HG02798 (cell line): ENCODE measurements around the gene GABRQ.

Experiments used
- ATAC-seq: cut with Tn5 transposase; IDR thresholded peaks from one replicate; pipeline ENCODE4 v1.9.1; 2021; ENCODE audit warnings: mild to moderate bottlenecking; ENCODE audit not compliant: unreplicated experiment, poor library complexity

The GABRQ gene

DNA sequence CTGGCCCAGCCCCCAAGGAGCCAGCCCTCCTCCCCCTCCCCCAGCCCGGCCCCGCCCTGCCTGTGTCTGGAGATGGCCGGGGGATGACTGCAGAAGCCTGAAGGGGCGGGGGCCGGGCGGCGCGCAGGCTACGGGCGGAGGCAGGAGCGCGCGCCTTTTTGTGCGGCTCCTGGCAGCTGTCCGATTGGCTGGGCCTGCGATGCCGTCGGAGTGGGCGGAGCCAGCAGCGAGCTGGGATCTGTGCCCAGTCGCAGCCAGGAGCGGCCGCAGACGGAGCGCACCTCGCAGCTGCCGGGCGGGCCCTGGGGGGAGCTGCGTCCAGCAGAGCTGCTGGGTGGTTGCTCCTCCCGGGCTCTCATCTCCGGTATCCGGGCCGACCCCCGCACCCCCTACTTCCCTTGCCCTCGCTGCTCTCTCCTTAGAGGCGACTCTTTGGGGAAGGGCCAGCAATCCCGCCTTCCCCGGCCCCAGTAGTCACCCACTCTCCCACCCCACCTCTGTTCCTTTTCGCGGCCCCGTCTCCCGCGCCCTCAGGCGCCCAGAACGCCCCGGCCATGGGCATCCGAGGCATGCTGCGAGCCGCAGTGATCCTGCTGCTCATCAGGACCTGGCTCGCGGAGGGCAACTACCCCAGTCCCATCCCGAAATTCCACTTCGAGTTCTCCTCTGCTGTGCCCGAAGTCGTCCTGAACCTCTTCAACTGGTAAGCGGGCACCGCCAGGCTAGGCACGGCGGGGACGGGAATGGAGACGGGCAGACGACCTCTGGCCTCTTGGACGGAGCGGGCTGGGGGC is at the start of gene GABRQ:
GABRQ (plus strand) TSS at position 247 of the 794 bp plus-strand sequence; CDS start at position 555, 308 bp downstream.
- no peak for ATAC-seq

DNA sequence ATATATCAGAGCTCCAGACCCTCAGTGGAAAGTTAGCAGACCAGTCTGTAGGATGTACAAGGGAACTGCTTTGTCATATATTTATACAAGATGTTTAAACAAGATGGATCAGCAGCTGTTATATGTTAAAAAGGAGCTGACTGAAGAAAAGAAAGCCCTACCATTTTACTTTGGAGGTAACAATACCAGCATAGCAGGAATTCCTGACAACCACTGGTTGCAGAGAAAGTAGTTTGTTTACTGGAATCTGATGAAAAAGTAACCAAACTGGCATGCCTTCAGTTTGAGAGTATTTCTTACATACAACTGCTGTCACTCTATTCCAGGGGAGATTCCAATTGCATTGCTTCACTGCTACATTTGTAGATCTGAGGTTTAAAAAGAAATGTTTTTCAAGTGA is 49.5 kb upstream of the GABRQ start:
- ATAC-seq = no peak

DNA sequence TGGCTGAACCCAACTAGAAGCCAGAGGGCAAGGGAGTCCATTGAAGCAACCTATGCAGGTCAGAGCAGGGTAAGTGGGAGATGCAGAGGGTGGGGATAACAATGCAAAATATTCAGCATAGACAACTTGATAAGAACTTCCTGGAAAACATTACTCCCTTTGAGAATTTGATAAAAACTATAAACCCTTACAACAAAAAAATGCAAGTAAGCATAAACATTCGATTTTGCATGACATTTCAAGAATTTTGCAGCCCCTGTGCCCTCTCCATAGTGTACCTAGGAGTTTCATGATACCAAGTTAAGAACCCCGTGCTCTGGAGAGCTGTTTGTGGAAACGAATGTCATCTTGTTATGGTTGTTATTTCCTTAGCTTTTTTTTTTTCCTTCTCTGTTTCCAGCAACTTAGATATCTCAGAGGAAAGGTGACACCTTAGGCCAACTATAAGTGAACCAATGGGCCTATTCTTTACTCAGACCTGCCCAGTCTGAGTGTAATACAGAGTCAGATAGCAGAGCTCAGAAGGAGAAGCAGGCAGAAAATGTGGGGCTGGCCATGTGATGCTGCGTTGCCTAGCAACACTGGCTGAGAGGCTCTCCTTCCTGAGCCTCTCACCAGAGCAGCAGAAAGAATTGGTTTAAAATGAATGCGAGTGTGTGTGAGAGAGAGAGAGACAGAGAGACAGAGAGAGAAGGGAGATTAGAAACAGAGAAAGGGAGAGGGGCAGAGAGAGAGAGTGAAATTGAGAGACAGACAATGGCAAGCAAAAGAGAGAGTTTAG is 36.7 kb upstream of the GABRQ start:
- ATAC-seq = no peak

DNA sequence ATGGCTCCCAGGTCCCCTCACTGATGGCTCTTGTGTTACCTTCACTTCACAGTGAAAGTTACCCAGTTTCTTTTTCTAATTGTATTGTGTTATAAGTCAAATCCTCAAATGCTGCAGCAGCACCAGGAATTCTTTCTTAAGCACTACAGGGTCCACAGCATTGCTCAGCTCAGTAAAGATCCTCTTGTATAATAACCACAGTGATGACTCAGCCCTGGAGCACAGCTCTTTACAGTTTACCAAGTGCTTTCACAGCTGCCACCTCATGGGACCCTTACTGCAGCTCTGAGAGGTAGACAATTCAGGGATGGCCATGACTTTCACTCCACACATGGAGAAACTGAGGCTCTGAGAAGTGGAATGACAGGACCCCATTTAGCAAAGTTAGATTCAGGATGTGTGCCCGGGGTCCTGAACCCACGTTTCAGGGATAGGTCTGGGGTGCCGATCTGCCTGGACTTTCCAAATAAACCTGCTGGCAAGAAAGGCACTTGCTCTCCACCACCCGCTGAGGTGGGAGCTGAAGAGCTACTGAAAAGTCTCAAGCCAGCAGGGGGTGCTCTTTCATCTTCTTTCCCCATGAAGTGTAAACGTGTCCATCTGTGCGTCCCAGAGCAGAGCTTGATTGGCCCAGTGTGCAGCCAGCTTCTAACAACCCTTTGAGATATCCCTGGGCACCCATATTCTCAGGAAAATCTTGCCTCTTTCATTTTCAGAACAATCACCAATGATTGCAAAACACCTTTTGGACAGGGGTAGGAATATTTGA is 35.7 kb upstream of the GABRQ start:
- no peak for ATAC-seq

DNA sequence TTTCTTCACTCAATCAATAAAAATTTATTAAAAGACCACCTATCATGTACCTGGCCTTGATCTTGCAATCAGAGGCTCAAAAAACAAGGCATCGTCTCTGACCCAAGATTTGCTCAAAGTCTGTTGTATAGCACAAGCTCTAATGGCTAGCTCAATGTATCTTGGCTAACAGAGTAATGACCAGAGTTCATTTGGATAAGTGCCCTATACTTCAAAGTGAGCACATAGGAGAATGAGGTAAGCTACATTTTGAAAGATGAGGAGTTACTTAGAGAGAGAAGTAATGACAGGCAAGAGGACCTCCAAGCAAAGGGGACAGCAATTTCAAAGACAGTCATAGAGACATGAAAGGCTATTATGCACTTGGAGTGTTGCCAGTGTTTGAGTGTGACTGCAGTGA is 22.9 kb upstream of the GABRQ start:
- ATAC-seq = no peak

DNA sequence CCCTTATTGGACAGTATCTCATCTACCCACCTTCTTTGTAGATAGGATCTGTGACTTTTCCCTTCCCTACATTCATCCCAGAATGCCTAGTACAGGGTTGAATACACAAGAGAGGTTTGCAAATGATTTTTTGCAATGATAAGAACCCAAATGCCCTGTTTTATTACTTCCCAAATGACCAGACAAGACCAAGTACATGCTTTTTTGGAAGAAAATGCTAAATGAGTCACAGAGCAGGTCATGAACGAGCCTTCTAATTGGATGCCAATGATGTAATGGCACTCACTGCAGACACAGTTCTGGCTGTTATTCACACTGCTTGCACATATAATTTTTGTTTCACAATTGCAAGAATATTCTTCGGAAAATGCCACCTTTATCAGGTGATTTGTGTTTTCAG is 17.8 kb upstream of the GABRQ start:
- no peak for ATAC-seq

DNA sequence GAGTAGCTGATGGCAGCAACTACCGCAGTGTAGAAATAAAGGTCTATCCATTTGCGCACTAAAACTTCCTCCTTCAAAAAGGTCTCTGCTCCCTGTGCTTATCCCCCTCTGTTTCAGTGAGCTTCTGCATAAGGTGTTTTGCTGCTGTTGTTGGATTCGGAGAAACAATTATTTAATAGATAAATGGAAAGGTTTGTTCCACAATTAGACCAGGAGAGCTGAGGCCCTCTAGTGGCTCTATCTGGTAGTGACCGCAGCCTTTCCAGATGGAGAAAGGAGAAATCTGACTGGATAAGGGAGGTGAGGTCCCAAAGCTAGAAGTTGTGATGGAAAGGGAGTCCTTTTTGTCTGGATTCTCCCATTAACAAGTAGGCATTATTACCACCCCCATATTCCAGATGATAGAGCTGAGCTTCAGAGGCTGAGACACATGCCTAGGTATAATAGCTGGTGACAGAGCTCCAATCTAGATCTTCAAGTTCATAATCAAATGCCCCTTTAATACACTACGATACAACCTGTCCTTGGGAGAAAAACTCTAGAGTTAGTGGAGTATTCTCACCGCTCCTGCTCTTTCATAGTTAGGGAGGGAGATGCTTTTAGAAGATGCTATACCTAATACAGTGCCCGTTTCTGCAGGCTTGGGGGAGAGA is 5.1 kb upstream of the GABRQ start:
- ATAC-seq = no peak

DNA sequence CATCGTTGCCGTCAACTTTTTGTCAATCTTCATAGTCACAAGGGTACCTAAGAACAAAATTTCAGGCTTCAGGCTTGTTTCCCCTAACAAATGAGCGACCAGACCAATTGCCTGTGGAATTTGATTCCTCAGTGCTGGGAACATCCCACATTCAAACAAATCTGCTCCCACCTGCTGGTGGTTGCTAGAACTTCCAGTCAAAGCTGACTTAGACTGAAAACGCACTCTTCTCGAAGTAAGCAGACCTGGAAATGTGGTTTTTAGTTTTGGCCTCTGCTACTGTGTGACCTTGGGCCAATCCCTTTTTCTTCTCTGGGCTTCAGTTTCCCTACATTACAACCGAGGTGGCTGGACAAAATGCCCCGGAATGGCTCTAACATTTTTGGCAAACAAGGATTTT is 1.8 kb upstream of the GABRQ start:
- ATAC-seq = no peak

DNA sequence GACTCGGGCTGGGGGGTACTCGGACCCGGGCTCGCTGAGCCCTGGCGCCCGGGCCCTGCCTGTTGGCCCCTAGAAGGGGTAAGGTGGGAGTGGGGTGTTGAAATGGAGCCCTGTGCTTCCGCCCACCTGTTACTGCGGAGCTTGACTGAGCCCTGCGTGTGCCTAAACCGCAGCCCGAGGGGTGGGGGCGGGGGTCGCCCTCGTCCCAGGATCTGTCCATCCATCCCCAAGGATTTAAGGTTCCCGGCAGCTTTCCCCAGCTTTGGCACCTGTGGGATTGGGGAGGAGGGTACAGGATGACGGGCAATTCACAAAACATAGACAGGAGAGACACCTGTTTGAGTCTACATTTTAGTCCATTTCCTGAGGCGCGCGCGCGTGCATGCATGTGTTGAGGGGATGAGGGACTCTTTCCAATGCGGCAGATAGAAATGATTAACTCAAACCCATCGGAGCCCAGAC is 779 bp downstream of the GABRQ start:
- no peak for ATAC-seq

DNA sequence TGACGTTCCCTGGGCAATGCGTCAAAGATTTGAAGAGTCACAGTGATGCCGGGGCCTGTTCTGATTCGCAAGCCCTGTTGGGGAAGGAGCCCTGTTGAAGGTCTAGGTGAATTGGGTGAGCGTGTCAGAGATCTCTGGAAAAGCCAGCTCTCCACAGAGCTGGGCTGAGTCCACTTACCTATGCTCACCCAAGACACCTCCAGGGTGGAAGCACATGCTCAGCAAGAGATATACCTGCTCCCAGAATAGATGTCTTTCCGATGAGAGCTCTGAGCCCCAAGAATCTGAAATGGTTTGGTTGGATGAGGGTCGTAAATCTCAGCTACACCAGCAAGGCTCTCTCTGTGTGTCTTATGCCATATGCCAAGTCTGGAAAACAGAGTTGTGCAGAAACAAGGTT is 1.7 kb downstream of the GABRQ start:
- ATAC-seq = no peak

DNA sequence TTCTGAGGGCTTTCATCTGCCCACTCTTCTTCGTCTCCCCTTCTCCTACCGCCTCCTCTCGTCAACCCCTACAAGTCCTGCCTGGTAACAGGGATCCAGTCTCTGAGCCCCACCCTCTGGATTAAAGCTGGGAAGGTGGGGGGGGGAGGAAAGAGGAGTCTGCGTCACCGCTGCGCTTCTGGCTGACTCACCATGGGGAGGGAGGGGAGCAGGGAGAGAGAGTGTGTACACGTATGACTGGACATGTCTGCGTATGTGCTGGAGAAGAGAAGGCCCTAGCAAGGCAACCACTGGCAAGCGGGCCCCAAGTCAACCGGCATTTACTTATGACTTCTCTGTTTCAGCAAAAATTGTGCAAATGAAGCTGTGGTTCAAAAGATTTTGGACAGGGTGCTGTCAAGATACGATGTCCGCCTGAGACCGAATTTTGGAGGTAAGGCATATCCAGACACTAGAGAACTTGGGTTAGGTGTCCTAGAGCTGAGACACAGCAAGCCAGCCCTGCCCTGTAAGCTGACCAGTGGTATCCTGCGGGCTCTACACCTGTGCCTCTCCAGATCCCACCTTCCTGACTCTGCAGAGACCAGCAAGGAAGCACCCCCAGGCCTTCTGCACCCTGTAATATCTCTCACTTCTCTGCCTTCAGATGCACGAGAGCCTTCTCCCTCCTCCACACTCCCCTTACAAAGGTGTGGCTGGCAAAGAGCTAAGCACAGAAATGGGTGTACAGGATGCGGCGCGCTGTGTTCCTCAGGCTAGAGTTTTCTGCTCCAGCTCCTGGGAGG is 2.5 kb downstream of the GABRQ start:
- no peak for ATAC-seq

DNA sequence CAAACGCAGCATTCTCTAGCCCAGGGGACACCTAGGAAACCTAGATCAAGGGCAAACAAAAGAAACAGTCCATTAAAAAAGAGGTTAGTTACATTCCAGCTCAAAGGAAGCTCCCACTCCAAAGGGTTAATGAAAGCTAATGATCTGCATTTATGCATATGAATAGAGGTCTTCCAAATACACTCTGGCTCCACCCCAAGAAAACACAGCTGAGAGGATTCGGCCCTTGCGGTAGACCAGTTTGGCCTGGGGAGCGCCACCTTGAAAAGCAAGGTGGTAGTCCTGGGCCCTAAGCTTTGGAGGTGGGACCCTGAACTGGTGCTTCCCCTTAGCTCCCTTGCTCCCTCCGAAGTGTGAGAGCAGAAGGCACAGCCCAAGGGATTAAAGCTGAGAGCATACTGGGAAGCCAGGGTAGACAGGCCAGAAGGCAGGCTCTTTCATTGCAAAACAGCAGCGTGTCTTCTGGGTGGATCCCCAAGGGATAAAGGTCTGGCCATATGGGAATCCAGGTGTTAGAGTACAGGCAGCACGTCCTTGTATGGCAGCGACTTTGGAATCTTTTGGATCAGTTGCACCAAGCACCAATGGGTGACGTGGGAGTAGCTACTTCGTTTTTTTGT is 3.7 kb downstream of the GABRQ start:
- ATAC-seq = no peak

DNA sequence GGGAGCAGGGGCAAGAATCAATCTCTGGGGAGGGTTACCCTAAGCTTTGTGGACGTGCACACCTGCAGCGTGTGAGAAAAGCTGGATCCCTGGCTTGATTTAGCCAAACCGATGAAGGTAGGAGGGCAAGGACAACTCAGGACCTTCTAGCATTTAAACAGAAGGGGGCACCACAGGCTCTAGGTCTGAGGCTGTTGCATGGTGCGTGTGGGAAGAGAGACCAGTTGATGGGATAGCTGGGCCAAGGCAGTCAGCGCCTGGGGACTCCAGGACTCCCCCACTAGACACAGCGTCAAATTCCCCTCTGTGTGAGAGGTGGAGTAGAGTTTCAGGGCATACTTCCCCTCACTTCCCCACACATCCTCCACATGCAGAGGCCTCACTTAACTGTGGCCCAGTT is 4.3 kb downstream of the GABRQ start:
- ATAC-seq = peak; percentile 69

DNA sequence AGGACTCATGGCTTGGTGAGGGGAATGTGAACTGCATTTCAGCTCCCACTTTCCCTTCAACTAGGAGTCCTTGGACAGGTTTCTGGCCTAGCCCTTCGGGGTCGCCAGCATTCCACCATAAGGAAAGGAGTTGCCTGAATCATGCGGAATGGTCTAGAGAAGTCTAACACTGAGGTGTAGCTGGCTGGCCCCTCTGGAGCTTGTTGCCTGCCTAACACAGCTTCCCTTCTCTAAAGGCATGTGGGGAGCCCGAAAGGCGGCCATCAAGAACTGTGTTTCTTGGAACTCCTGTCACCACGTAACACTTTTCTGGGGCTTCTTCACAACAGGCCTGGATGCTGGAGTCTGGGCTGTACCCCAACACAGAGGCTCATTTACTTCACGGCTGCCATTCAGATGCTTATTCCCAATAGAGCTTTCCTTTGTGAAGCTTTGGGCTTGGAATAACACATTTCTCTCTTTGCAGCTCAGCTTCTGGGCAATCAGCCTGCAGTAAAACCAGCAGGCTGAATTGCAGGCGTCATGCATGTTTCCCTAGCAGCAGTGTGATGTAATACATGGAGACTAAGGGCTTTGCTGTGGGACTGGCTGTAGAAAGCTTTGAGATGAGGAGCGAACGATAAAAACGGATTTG is 5.4 kb downstream of the GABRQ start:
- ATAC-seq = no peak

DNA sequence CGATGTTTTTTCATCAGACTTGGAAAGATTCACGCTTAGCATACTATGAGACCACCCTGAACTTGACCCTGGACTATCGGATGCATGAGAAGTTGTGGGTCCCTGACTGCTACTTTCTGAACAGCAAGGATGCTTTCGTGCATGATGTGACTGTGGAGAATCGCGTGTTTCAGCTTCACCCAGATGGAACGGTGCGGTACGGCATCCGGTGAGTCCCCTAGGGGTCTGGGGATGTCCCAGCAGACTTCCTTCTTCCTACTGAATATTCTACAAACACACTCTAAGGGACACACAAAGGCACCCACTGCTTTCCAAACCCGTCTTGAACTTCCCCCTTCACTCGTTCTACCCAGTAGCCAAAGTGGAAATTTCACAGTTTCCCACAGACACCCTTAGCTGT is 9.3 kb downstream of the GABRQ start:
- peak; percentile 62 for ATAC-seq

DNA sequence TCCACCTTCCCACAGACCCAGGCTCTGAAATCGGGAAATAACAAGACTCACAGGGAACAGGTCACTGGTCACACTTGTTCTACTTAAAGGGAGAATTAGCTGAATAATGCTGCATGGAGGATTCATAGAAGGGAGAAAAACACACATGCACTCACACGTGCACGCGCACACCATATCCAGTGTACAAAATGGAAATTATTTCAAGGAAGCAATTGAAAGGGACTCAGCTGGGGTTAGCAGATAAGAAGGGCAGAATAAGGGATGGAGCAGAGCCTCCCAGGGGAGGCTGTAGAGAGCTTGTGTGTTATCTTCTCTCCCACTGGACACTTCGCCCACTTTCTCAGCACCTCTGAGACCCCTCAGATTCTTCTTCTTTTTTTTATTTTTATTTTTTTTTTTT is 10.3 kb downstream of the GABRQ start:
- ATAC-seq = no peak

DNA sequence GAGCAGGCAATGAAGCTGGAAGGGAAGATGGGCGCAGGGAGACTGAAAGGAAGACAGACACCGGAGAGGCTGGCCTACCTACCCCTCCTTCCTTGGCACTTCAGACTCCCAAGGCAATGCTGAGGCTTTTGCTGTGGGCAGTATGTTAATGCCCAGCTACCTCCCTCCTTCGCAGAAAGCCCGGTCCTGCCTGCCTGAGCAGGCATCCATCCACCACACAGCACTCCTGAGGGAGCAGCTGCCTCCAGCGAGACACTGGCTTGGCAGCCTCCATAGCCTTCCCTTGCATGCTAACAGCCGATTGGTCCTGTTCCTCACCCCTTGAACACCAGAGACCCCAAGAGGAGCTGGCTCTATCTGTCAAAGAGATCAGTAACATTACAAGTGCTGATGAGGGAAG is 14.4 kb downstream of the GABRQ start:
- no peak for ATAC-seq

DNA sequence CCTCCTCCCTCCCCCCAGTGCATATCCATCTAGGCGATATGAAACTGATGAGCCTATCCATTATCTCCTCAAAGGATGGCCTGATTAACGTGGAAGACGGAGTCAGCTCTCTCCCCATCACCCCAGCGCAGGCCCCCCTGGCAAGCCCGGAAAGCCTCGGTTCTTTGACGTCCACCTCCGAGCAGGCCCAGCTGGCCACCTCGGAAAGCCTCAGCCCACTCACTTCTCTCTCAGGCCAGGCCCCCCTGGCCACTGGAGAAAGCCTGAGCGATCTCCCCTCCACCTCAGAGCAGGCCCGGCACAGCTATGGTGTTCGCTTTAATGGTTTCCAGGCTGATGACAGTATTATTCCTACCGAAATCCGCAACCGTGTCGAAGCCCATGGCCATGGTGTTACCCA is 14.8 kb downstream of the GABRQ start:
- no peak for ATAC-seq

DNA sequence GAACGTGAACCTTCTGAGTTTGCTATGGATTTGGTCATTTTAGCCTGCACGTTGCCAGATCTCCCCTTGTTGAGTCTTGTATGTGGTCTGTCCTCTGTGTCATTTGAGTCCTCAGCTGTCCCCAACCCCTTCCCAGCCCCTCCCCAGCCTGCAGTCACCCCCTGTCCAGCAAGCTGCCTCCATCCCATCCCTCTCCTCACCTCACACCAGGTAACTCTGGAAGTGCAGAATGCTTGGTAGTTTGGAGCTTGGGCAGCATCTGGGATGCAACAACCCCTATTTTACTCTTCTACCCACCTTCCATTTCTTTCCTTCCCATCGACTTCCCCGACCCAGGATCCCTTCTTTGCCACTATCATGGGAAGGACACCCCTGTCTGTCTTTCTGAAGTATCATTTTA is 18.4 kb downstream of the GABRQ start:
- ATAC-seq = no peak
